B cell (primary cell): ENCODE measurements around the gene PALM. TPM values are rescaled to one million over a fixed set of nuclear protein-coding genes. Genes with fewer than 3 reads are reported as not detected.

Source experiments
- ATAC-seq: fragments of 200-7000 bp; cut with Tn5 transposase; one replicate; pipeline ENCODE4 v1.10.0; 2021; ENCODE audit warnings: low read depth, mild to moderate bottlenecking, moderate number of reproducible peaks, moderate library complexity
- CTCF ChIA-PET: fragments of 350-600 bp; sonication (Branson Sonifier 250); formaldehyde crosslinking; loops from one replicate; lab custom pipeline; 2021; ENCODE audit warnings: antibody characterized with exemption, inconsistent platforms; lab: Charles Lee
- POLR2A ChIA-PET: fragments of 350-600 bp; sonication (Branson Sonifier 250); formaldehyde crosslinking; loops from one replicate; lab custom pipeline; 2021; ENCODE audit warnings: antibody characterized with exemption; lab: Charles Lee
- DNase-seq: peaks from one replicate; pipeline ENCODE4 v3.0.0; 2013
- H2AFZ ChIP-seq: 2 replicates; pipeline ENCODE4 v1.6.1; 2012; ENCODE audit warnings: mild to moderate bottlenecking, low read depth, low read length; ENCODE audit not compliant: insufficient read depth, poor library complexity, severe bottlenecking
- H3K27ac ChIP-seq, 2 donors: 1 replicate in 1 of 2; 2 replicates in 1 of 2; pipeline ENCODE4 v1.5.1; 2012 to 2013; ENCODE audit warnings: low read length in 2 of 2, mild to moderate bottlenecking in 2 of 2, moderate library complexity in 1 of 2
- H3K27me3 ChIP-seq, 4 experiments: fragments of 200-600 bp in 1 of 4; sonication (generic) in 1 of 4; replicated peaks in 1 of 4; 1 replicate in 2 of 4; 2 replicates in 2 of 4; pipeline versions ENCODE4 v1.6.1 to v1.7.0; 2013 to 2016; ENCODE audit warnings: low read length in 3 of 4, mild to moderate bottlenecking in 2 of 4, mixed read lengths in 1 of 4, moderate library complexity in 1 of 4; ENCODE audit not compliant: insufficient read depth in 4 of 4, control insufficient read depth in 3 of 4; ENCODE audit errors: control extremely low read depth in 1 of 4
- H3K36me3 ChIP-seq, 2 experiments: replicated peaks in 1 of 2; 1 replicate in 1 of 2; 2 replicates in 1 of 2; pipeline versions ENCODE4 v1.6.1 to v1.7.1; 2013; ENCODE audit warnings: low read length in 1 of 2; ENCODE audit not compliant: insufficient read depth in 2 of 2, control insufficient read depth in 1 of 2; ENCODE audit errors: control extremely low read depth in 1 of 2, extremely low read depth in 1 of 2
- H3K4me1 ChIP-seq, 2 donors: fragments of 200-600 bp in 1 of 2; sonication (generic) in 1 of 2; 1 replicate in 1 of 2; 2 replicates in 1 of 2; pipeline versions ENCODE4 v1.5.1 to v1.6.1; 2013 to 2017; ENCODE audit warnings: low read length in 2 of 2; ENCODE audit not compliant: control insufficient read depth in 2 of 2, insufficient read depth in 2 of 2
- H3K4me2 ChIP-seq: replicated peaks from 2 replicates; pipeline ENCODE3; 2012; ENCODE audit warnings: mild to moderate bottlenecking, low read depth, low read length; ENCODE audit not compliant: poor library complexity, severe bottlenecking
- H3K4me3 ChIP-seq, 5 experiments: fragments of 200-600 bp in 1 of 5; sonication (generic) in 1 of 5; 1 replicate in 3 of 5; 2 replicates in 2 of 5; pipeline versions ENCODE4 v1.5.1 to v1.7.0; 2011 to 2016; ENCODE audit warnings: low read length in 4 of 5, mild to moderate bottlenecking in 4 of 5, low read depth in 2 of 5, control low read depth in 1 of 5, moderate library complexity in 1 of 5; ENCODE audit not compliant: insufficient read depth in 1 of 5; ENCODE audit errors: control extremely low read depth in 1 of 5, extremely low read depth in 1 of 5
- H3K79me2 ChIP-seq: fragments of 200-600 bp; sonication (generic); one replicate; pipeline ENCODE4 v1.6.0; 2016; ENCODE audit warnings: low read length; ENCODE audit not compliant: control insufficient read depth, insufficient read depth
- H3K9ac ChIP-seq: fragments of 200-600 bp; sonication (generic); 2 replicates; pipeline ENCODE4 v1.6.1; 2017; ENCODE audit warnings: mild to moderate bottlenecking, low read length, moderate library complexity
- H3K9me3 ChIP-seq, 3 donors: one replicate each; pipeline versions ENCODE4 v1.6.1 to v1.7.1; 2013; ENCODE audit warnings: low read length in 2 of 3; ENCODE audit not compliant: control insufficient read depth in 2 of 3, insufficient read depth in 1 of 3; ENCODE audit errors: control extremely low read depth in 1 of 3
- H4K20me1 ChIP-seq: 2 replicates; pipeline ENCODE4 v1.6.0; 2012; ENCODE audit warnings: mild to moderate bottlenecking, low read length; ENCODE audit not compliant: insufficient read depth, control insufficient read depth, poor library complexity, severe bottlenecking
- H3K27ac Mint-ChIP-seq: one replicate; pipeline ENCODE4 v1.8.0; 2021; ENCODE audit warnings: mixed read lengths
- H3K27me3 Mint-ChIP-seq: one replicate; pipeline ENCODE4 v1.8.0; 2021; ENCODE audit warnings: mixed read lengths
- H3K4me1 Mint-ChIP-seq: one replicate; pipeline ENCODE4 v1.8.0; 2021; ENCODE audit warnings: mixed read lengths
- H3K4me3 Mint-ChIP-seq: one replicate; pipeline ENCODE4 v1.8.0; 2021; ENCODE audit warnings: mixed read lengths
- H3K9me3 Mint-ChIP-seq: one replicate; pipeline ENCODE4 v1.8.0; 2022; ENCODE audit warnings: mixed read lengths; ENCODE audit not compliant: insufficient read depth
- CTCF ChIP-seq: fragments of 200-600 bp; IDR thresholded peaks from one replicate; pipeline ENCODE4 v1.8.0; 2022; ENCODE audit warnings: antibody characterized with exemption, mild to moderate bottlenecking
- EZH2 ChIP-seq: IDR thresholded peaks from 2 replicates; pipeline ENCODE4 v1.6.1; 2012; ENCODE audit warnings: borderline replicate concordance, low read depth, mild to moderate bottlenecking, moderate library complexity, low read length; ENCODE audit not compliant: insufficient read depth, poor library complexity, severe bottlenecking
- WGBS: methylation state at CpG from one replicate; pipeline ENCODE4 v1.1.5; 2013; ENCODE audit warnings: missing lambda C conversion rate; ENCODE audit not compliant: insufficient coverage; 5-methylcytosine and 5-hydroxymethylcytosine counted together
- intact Hi-C: fragments of 100-400 bp; cut with micrococcal nuclease; formaldehyde crosslinking; loops from one replicate; pipeline ENCODE4 v1.10.0; 2022
- polyA plus RNA-seq: library from polyadenylated mRNA; depleted of rRNA; stranded (reverse); fragments of >200 nt; gene quantifications from 2 replicates; pipeline ENCODE4 v1.2.3, GENCODE V29; 2012
- total RNA-seq, 2 donors: library from RNA; stranded (reverse); fragments of 120-200 nt in 1 of 2; gene quantifications; 1 replicate in 1 of 2; 2 replicates in 1 of 2; pipeline versions ENCODE4 v1.2.3 to v1.2.4, GENCODE V29; 2013 to 2022

PALM gene
- total and polyA plus RNA-seq, 2 donors (not counting 1 experiment from before 2014, with no cell fraction given) = 0.15 TPM; not detected in 1

- Histone ChIP-seq H3K36me3 (no peaks in the 10 kb centered on the region), H3K9ac (no peak overlapping the region), H2AFZ (no peak overlapping the region), H3K4me3 (no peak overlapping the region), H3K4me2 (no peak overlapping the region), H3K27me3 (peaks cover 0 to 28% (median 7%) of the 10 kb centered on the region in 4 experiments), H3K9me3 (peaks cover 0 to 12% (median 0%) of the 10 kb centered on the region in 3 donors), H3K4me1 (peaks cover 1 to 3% of the 10 kb centered on the region in 2 donors), H4K20me1 (no peaks in the 10 kb centered on the region), H3K27ac (no peak overlapping the region), H3K79me2 (no peaks in the 10 kb centered on the region)
- ChIA-PET CTCF (interaction anchor here (2.4 kb wide), 1 partner anchor 63 kb away, joined by 8 read pairs; no protein-coding TSS in a partner anchor), POLR2A (interaction anchor here (0.6 to 0.7 kb wide), 2 partner anchors 94 to 705 kb away, joined by 4 to 7 read pairs; no protein-coding TSS in a partner anchor)
- Mint-ChIP-seq H3K9me3 (no peaks in the 10 kb centered on the region), H3K27ac (no peak overlapping the region), H3K4me3 (no peak overlapping the region), H3K27me3 (peaks cover 18% of the 10 kb centered on the region), H3K4me1 (peaks cover 3% of the 10 kb centered on the region)
- no peak for TF ChIP-seq EZH2
- no peak for TF ChIP-seq CTCF
- DNase-seq (no peak), ATAC-seq (no peak)
- WGBS = 78% methylated on average over 9 of the region's 9 CpGs
- intact Hi-C loops = no loop called here
These were observed 38.1 kb upstream of the PALM start for GRCh38 chr19:670609-671075.

DNA sequence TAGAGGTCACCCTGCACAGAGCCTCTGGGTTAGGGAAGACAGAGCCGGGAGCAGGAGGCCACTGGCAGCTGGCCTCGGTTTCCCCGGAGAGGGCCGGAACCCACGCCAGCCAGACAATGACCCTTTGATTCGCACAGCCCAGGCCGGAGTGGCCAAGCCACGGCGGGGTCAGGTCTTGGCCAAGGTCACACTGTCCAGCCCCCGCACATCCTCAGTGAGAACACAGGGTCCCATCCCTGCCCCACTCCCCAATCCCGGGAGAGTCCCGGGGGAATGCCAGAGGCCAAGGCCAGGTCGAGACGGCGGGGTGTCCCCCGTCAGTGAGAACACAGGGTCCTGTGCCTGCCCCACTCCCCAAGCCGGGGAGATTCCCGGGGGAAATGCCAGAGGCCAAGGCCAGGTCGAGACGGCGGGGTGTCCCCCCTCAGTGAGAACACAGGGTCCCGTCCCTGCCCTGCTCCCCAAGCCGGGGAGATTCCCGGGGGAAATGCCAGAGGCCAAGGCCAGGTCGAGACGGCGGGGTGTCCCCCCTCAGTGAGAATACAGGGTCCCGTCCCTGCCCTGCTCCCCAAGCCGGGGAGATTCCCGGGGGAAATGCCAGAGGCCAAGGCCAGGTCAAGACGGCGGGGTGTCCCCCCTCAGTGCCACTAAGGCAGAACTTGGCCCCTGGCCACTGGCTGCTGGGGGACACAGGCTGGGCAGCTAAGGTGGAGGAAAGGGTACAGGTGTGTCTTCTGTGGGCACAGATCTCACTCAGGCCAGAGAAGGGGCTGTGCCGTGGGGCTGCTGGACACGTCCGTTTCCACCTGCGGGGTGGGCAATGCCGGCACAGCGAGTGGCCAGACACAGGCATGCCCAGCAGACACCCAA, 34.2 kb upstream of the PALM start:
- H3K4me3 ChIP-seq = no peak overlapping the region
- intact Hi-C loops = no loop called here
- no peak overlapping the region for H3K27ac Mint-ChIP-seq
- peaks cover 0 to 22% (median 0%) of the 10 kb centered on the region in 3 donors for H3K9me3 ChIP-seq
- no peak overlapping the region for H3K4me3 Mint-ChIP-seq
- no peak overlapping the region for H3K27ac ChIP-seq
- H3K27me3 Mint-ChIP-seq = peaks cover 14% of the 10 kb centered on the region
- POLR2A ChIA-PET = no interaction called here
- CTCF ChIA-PET = no interaction called here
- no peaks in the 10 kb centered on the region for H3K9me3 Mint-ChIP-seq
- peaks cover 9% of the 10 kb centered on the region for H3K4me1 Mint-ChIP-seq
- H3K79me2 ChIP-seq = no peaks in the 10 kb centered on the region
- DNase-seq (no peak), ATAC-seq (no peak)
- no peak overlapping the region for H2AFZ ChIP-seq
- no peak overlapping the region for H3K4me2 ChIP-seq
- no peaks in the 10 kb centered on the region for H3K36me3 ChIP-seq
- H4K20me1 ChIP-seq = peaks cover 18% of the 10 kb centered on the region
- TF ChIP-seq CTCF (no peak), EZH2 (no peak)
- peaks cover 0 to 46% (median 12%) of the 10 kb centered on the region in 4 experiments for H3K27me3 ChIP-seq
- H3K9ac ChIP-seq = no peak overlapping the region
- peaks cover 11% of the 10 kb centered on the region in 2 donors for H3K4me1 ChIP-seq
- WGBS = 79% methylated on average over 34 of the region's 38 CpGs
